ENCODE measurements around the gene ARL14EPL.

Gene ARL14EPL

DNA sequence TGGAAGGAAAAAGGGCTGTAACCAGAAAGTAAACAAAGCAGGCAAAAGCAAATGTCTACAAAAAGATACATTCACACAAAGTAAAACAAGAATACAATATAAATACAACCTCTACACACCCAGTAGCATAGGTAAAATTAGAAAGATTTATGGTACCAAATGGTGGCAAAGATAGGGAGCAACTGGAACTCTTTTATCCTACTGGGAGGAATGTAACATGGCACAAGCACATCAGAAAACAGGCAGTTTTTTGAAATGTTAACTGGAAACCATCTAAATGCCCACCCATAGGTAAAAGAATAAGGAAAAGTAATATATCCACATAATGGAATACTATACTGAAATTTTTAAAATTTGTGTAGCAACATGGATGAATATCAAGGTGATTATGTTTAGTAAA lies 8.7 kb upstream of the ARL14EPL start:
- Histone ChIP-seq H3K4me3 (no peak overlapping the region), H3K27ac (no peak overlapping the region)
- DNase-seq (ENCODE audit: low spot score), result no peak
- TF ChIP-seq, protein P1, sequence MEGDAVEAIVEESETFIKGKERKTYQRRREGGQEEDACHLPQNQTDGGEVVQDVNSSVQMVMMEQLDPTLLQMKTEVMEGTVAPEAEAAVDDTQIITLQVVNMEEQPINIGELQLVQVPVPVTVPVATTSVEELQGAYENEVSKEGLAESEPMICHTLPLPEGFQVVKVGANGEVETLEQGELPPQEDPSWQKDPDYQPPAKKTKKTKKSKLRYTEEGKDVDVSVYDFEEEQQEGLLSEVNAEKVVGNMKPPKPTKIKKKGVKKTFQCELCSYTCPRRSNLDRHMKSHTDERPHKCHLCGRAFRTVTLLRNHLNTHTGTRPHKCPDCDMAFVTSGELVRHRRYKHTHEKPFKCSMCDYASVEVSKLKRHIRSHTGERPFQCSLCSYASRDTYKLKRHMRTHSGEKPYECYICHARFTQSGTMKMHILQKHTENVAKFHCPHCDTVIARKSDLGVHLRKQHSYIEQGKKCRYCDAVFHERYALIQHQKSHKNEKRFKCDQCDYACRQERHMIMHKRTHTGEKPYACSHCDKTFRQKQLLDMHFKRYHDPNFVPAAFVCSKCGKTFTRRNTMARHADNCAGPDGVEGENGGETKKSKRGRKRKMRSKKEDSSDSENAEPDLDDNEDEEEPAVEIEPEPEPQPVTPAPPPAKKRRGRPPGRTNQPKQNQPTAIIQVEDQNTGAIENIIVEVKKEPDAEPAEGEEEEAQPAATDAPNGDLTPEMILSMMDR (IDR thresholded peaks at IDR 0.05), result no peak

DNA sequence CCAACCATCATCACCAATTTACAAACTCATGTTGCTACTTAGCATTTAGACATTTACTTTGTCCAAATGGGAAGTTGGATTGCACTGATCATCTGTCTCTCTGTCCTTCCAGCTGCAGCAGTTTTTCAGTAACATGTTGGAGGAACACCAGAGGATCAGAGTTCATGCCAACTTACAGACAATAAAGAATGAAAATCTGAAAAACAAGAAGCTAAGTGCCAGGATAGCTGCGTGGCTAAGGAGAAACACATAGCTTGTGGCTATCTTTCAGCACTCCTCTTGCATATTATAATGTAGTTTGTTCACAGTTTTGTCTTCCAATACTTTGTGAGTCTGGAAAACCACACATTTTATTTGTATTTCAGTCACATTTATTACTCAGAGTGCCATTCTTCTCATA lies 6.4 kb upstream of the ARL14EPL start:
- no peak overlapping the region for H3K4me3 ChIP-seq
- H3K27ac ChIP-seq, result no peak overlapping the region
- no peak for DNase-seq (ENCODE audit: low spot score)
- TF ChIP-seq, protein P1 (IDR thresholded peaks at IDR 0.05), result no peak

DNA sequence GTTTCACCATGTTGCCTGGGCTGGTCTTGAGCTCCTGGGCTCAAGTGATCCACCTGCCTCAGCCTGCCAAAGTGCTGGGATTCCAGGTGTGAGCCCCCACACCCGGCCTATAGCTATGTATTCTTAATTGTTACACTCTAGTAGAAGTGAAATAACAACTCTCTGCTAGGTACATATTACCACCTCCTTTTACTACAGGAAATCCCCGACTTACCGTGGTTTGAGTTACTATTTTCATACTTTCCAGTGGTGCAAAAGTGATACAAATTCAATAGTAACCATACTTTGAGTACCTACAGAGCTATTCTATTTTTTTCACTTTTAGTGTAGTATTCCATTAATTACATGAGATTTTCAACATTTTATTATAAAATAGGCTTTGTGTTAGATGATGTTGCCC lies 719 bp downstream of the ARL14EPL start:
- TF ChIP-seq, protein P1 (IDR thresholded peaks at IDR 0.05), result no peak

DNA sequence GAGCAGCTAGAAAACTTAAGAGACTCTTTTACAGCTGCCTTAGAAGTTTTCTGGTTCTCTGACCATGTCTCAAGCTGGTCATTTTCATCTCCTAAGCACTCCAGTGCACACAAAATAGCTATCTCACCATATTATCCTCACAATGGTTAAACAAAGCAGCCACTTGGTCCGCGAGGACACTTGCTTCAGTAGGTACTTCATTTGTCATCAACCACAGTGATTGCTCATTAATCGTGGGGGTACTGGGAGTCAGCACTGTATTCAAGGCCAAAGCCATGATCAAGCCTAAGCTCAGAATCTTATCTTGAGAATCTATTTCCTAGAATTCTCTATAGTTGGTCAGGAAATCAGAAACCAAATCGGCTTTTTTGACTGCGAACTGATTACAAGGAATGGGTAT lies 2.9 kb downstream of the ARL14EPL start:
- DNase-seq (ENCODE audit: low spot score), result no peak
- TF ChIP-seq, protein P1 (IDR thresholded peaks at IDR 0.05), result no peak
- Histone ChIP-seq H3K27ac (no peak overlapping the region), H3K4me3 (no peak overlapping the region)

More for the DNA sequence above, 719 bp downstream of the ARL14EPL start:
- DNase-seq (ENCODE audit: low spot score), result no peak
- no peak overlapping the region for H3K4me3 ChIP-seq
- H3K27ac ChIP-seq, result no peak overlapping the region

DNA sequence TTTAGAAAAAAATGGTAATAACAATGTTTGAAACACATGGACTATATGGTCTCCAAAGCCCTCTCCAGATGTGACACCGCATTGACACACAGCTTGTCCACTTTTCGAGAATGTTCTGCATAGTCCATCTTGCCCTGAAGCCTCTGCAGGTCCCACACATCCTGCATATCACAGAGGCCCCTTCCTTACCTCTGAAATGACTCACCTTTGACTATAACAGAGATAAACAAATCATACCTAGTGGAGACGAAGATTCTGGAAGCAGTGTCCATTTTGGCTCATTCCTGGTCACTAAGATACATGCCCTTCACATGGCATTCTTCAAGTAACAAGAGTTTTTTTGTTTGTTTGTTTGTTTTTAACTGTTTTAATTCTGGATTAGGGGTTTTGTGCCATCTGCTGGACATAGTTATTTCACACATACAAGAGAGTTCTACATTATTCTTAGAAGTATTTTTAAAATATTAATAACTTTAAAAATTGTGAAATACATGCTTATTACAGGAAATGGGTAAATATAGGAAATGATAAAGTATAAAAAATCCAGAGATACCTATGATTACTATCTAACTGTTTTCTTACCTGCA lies 5.1 kb downstream of the ARL14EPL start:
- no peak for DNase-seq (ENCODE audit: low spot score)
- no peak overlapping the region for H3K27ac ChIP-seq
- TF ChIP-seq, protein P1 (IDR thresholded peaks at IDR 0.05), result no peak

DNA sequence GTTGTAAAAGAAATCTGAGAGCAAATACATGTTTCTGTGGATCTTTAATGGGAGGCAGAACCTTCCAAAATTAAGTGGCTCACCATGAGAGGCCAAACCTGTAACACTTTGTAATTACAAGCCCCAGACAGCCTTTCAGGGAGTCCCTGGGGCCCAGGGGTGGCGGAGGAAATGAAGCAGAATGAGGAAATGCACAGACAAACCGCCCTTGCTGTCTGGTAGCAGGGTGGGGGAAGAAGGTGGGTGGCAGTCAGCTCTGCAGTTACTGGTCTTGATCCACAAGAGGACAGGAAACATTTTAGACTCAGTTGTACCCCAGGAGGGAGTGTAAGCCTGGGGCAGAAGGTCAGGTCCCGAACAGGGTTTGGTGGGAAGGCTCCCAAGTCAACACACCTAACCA lies 6.5 kb downstream of the ARL14EPL start:
- TF ChIP-seq, protein P1 (IDR thresholded peaks at IDR 0.05), result no peak
- DNase-seq (ENCODE audit: low spot score), result no peak
- Histone ChIP-seq H3K27ac (no peak overlapping the region), H3K4me3 (no peak overlapping the region)

More for the DNA sequence above, 5.1 kb downstream of the ARL14EPL start:
- H3K4me3 ChIP-seq, result no peak overlapping the region

DNA sequence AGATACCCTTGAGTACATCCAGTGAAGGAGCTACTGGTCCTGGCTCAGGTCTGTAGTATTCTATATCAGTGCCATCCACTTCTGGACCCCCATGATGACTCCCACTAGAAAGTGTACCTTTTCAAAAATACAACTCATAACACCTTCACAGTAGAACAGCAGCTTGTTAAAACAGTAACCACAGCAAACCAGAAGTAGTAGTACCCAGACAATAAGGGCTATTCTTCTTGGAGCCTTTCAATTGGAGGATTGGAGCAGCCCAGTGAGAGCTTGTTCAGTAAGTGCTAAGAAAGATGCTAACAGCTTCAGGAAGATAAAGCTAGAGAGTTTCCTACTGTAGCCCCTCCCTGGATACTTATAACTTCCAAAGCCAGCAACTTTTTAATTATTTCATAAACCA lies 10.1 kb downstream of the ARL14EPL start:
- no peak overlapping the region for H3K4me3 ChIP-seq
- DNase-seq (ENCODE audit: low spot score), result no peak
- H3K27ac ChIP-seq, result no peak overlapping the region
- TF ChIP-seq, protein P1 (IDR thresholded peaks at IDR 0.05), result no peak

All from coronary artery (tissue), 2 donors.